Astrocyte (in vitro differentiated cells and primary cell): ENCODE results near the gene PKD2.

Source experiments
- CTCF ChIP-seq: IDR thresholded peaks from 2 replicates; pipeline ENCODE4 v1.5.1; 2011; ENCODE audit warnings: low read depth, mild to moderate bottlenecking, inconsistent platforms, low read length, moderate library complexity; ENCODE audit not compliant: insufficient read depth
- EZH2 ChIP-seq: IDR thresholded peaks from 2 replicates; pipeline ENCODE4 v1.6.1; 2012; ENCODE audit warnings: mild to moderate bottlenecking, low read length, inconsistent platforms; ENCODE audit not compliant: insufficient read depth

- TF ChIP-seq CTCF = no peak
- no peak for TF ChIP-seq EZH2
Measured at GRCh38 chr4:87982036-87982435, 25.4 kb upstream of the PKD2 start.
